Measurements from ENCODE around the gene ROCK2.
"Not testable (repeated sequence)": the region's sequence is repeated elsewhere in the genome, so short reads cannot be mapped to it uniquely, and the experiment has no call there.

Gene ROCK2

GRCh38 chr2:11305958-11306357 is 38.5 kb downstream of the ROCK2 start:
- no peak for DNase-seq

GRCh38 chr2:11305338-11305737 is 39.1 kb downstream of the ROCK2 start:
- no peak for DNase-seq

GRCh38 chr2:11304476-11304875 is 40.0 kb downstream of the ROCK2 start:
- DNase-seq = no peak

- no peak for DNase-seq
Observed at GRCh38 chr2:11303290-11304013, 41.0 kb downstream of the ROCK2 start.

- DNase-seq = no peak
Observed at GRCh38 chr2:11299439-11299838, 45.0 kb downstream of the ROCK2 start.

- no peak for DNase-seq
Observed at GRCh38 chr2:11298592-11298991, 45.8 kb downstream of the ROCK2 start.

- no peak for DNase-seq
Observed at GRCh38 chr2:11296401-11296800, 48.0 kb downstream of the ROCK2 start.

GRCh38 chr2:11292464-11293255 is 51.8 kb downstream of the ROCK2 start:
- no peak for DNase-seq

- DNase-seq = no peak
Observed at GRCh38 chr2:11290713-11291112, 53.7 kb downstream of the ROCK2 start.

GRCh38 chr2:11290211-11290610 is 54.2 kb downstream of the ROCK2 start:
- no peak for DNase-seq

- no peak for DNase-seq
Observed at GRCh38 chr2:11288431-11288830, 56.0 kb downstream of the ROCK2 start.

GRCh38 chr2:11286749-11287148 is 57.7 kb downstream of the ROCK2 start:
- no peak for DNase-seq

- DNase-seq = no peak
Observed at GRCh38 chr2:11286323-11286722, 58.1 kb downstream of the ROCK2 start.

GRCh38 chr2:11285499-11285898 is 58.9 kb downstream of the ROCK2 start:
- no peak for DNase-seq

- no peak for DNase-seq
Observed at GRCh38 chr2:11281186-11281585, 63.2 kb downstream of the ROCK2 start.

GRCh38 chr2:11280713-11281112 is 63.7 kb downstream of the ROCK2 start:
- DNase-seq = no peak

- DNase-seq = no peak
Observed at GRCh38 chr2:11279398-11279797, 65.0 kb downstream of the ROCK2 start.

GRCh38 chr2:11278219-11278618 is 66.2 kb downstream of the ROCK2 start:
- no peak for DNase-seq

GRCh38 chr2:11275910-11276309 is 68.5 kb downstream of the ROCK2 start:
- no peak for DNase-seq

GRCh38 chr2:11270891-11271290 is 73.5 kb downstream of the ROCK2 start:
- DNase-seq = no peak

- DNase-seq = no peak
Observed at GRCh38 chr2:11267931-11268330, 76.5 kb downstream of the ROCK2 start.

GRCh38 chr2:11264818-11265217 is 79.6 kb downstream of the ROCK2 start:
- DNase-seq = no peak

GRCh38 chr2:11264007-11264406 is 80.4 kb downstream of the ROCK2 start:
- DNase-seq = no peak

GRCh38 chr2:11263177-11263576 is 81.3 kb downstream of the ROCK2 start:
- no peak for DNase-seq

- DNase-seq = not testable (repeated sequence)
Observed at GRCh38 chr2:11262438-11262837, 82.0 kb downstream of the ROCK2 start.

All from activated T-cell treated with anti-CD3 and anti-CD28 coated beads for 4 hours (primary cell).